Measurements from ENCODE around the gene KLHL14. TPM values are rescaled to one million over a fixed set of nuclear protein-coding genes. Genes with fewer than 3 reads are reported as not detected.

Gene KLHL14
- total and polyA plus RNA-seq, 10 of the 15 experiments (the other 5 are each of a cell fraction or from before 2014, with no cell fraction given): 0.03 to 0.05 TPM; not detected in 8

DNA sequence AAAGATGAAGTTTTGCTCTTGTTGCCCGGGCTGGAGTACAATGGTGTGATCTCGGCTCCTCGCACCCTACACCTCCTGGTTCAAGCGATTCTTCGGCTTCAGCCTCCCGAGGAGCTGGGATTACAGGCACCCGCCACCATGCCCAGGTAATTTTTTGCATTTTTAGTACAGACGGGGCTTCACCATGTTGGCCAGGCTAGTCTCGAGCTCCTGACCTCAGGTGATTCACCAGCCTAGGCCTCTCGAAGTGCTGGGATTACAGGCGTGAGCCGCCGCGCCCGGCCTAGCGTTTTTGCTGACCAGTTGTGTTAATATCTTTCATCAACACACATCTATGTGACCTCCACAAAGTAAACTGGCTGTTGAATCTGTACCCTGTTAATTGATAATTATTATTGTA lies 49.4 kb upstream of the KLHL14 start:
- Histone ChIP-seq H3K4me3 (no peak overlapping the region), H3K9me3 (replicated peaks; ENCODE audit: control insufficient read depth, insufficient read depth, low read length) (no peaks in the 10 kb centered on the region), H3K36me3 (ENCODE audit: control insufficient read depth in 2 of 2, insufficient read depth in 2 of 2, low read length in 1 of 2) (no peaks in the 10 kb centered on the region), H2AFZ (ENCODE audit: control insufficient read depth, low read depth, low read length) (no peak overlapping the region), H3K4me1 (ENCODE audit: control insufficient read depth, insufficient read depth, low read length) (no peaks in the 10 kb centered on the region), H3K9ac (ENCODE audit: control insufficient read depth, insufficient read depth, low read length) (no peak overlapping the region), H3K27me3 (replicated peaks in 1 of 2; ENCODE audit: control insufficient read depth in 2 of 2, insufficient read depth in 2 of 2, low read length in 1 of 2) (no peaks in the 10 kb centered on the region), H3K27ac (ENCODE audit: control insufficient read depth, insufficient read depth) (no peak overlapping the region), H3K4me2 (ENCODE audit: control insufficient read depth, insufficient read depth) (no peak overlapping the region), H4K20me1 (ENCODE audit: control insufficient read depth, insufficient read depth) (no peaks in the 10 kb centered on the region), H3K79me2 (ENCODE audit: control insufficient read depth, insufficient read depth, low read length) (no peaks in the 10 kb centered on the region)
- TF ChIP-seq CREM (IDR thresholded peaks at IDR 0.05; ENCODE audit: low read depth): no peak
- no peak for TF ChIP-seq ZZZ3 (IDR thresholded peaks at IDR 0.05; ENCODE audit: control insufficient read depth, insufficient read length, low read depth)
- TF ChIP-seq NFYB (IDR thresholded peaks at IDR 0.05; ENCODE audit: insufficient read depth, low read depth, low read length): no peak
- TF ChIP-seq, protein P1, sequence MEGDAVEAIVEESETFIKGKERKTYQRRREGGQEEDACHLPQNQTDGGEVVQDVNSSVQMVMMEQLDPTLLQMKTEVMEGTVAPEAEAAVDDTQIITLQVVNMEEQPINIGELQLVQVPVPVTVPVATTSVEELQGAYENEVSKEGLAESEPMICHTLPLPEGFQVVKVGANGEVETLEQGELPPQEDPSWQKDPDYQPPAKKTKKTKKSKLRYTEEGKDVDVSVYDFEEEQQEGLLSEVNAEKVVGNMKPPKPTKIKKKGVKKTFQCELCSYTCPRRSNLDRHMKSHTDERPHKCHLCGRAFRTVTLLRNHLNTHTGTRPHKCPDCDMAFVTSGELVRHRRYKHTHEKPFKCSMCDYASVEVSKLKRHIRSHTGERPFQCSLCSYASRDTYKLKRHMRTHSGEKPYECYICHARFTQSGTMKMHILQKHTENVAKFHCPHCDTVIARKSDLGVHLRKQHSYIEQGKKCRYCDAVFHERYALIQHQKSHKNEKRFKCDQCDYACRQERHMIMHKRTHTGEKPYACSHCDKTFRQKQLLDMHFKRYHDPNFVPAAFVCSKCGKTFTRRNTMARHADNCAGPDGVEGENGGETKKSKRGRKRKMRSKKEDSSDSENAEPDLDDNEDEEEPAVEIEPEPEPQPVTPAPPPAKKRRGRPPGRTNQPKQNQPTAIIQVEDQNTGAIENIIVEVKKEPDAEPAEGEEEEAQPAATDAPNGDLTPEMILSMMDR (IDR thresholded peaks at IDR 0.05 in 2 of 3, conservative IDR thresholded peaks at IDR 0.05 in 1 of 3; ENCODE audit: control insufficient read depth in 2 of 3, extremely low read depth in 1 of 3, insufficient read depth in 1 of 3, low read depth in 3 of 3, low read length in 3 of 3): no peak
- no peak for TF ChIP-seq POLR2A (IDR thresholded peaks at IDR 0.05; ENCODE audit: low read depth, low read length)
- TF ChIP-seq NR2C2 (IDR thresholded peaks at IDR 0.05; ENCODE audit: borderline replicate concordance, control insufficient read depth, insufficient read length, low read depth): no peak
- no peak for TF ChIP-seq FOXK2 (IDR thresholded peaks at IDR 0.05)
- TF ChIP-seq MYB (IDR thresholded peaks at IDR 0.05; ENCODE audit: borderline replicate concordance, low read depth, low read length): no peak
- no peak for TF ChIP-seq STAT3 (IDR thresholded peaks at IDR 0.05; ENCODE audit: low read depth, low read length)
- TF ChIP-seq, protein P2, sequence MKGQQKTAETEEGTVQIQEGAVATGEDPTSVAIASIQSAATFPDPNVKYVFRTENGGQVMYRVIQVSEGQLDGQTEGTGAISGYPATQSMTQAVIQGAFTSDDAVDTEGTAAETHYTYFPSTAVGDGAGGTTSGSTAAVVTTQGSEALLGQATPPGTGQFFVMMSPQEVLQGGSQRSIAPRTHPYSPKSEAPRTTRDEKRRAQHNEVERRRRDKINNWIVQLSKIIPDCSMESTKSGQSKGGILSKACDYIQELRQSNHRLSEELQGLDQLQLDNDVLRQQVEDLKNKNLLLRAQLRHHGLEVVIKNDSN (IDR thresholded peaks at IDR 0.05; ENCODE audit: borderline replicate concordance, extremely low read length, insufficient read depth, low read depth, low read length): no peak
- TF ChIP-seq CHD2 (IDR thresholded peaks at IDR 0.05; ENCODE audit: borderline replicate concordance, low read depth, low read length): no peak
- TF ChIP-seq, protein P3, sequence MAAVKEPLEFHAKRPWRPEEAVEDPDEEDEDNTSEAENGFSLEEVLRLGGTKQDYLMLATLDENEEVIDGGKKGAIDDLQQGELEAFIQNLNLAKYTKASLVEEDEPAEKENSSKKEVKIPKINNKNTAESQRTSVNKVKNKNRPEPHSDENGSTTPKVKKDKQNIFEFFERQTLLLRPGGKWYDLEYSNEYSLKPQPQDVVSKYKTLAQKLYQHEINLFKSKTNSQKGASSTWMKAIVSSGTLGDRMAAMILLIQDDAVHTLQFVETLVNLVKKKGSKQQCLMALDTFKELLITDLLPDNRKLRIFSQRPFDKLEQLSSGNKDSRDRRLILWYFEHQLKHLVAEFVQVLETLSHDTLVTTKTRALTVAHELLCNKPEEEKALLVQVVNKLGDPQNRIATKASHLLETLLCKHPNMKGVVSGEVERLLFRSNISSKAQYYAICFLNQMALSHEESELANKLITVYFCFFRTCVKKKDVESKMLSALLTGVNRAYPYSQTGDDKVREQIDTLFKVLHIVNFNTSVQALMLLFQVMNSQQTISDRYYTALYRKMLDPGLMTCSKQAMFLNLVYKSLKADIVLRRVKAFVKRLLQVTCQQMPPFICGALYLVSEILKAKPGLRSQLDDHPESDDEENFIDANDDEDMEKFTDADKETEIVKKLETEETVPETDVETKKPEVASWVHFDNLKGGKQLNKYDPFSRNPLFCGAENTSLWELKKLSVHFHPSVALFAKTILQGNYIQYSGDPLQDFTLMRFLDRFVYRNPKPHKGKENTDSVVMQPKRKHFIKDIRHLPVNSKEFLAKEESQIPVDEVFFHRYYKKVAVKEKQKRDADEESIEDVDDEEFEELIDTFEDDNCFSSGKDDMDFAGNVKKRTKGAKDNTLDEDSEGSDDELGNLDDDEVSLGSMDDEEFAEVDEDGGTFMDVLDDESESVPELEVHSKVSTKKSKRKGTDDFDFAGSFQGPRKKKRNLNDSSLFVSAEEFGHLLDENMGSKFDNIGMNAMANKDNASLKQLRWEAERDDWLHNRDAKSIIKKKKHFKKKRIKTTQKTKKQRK (IDR thresholded peaks at IDR 0.05; ENCODE audit: low read depth, low read length): no peak
- CTCF ChIA-PET: interaction anchor here (0.6 kb wide), 1 partner anchor 851 kb away, joined by 3 read pairs; no protein-coding TSS in a partner anchor
- ATAC-seq (no peak), DNase-seq (ENCODE audit: low read depth, low spot score) (no peak), FAIRE-seq (no peak)
- no TSS peak for BruUV-seq (replicated peaks)
- POLR2A ChIA-PET: no interaction called here
- in situ Hi-C loops (cut with MboI): no loop called here
- RAD21 ChIA-PET (ENCODE audit: unreplicated experiment): no interaction called here
- WGBS (ENCODE audit: insufficient coverage, insufficient replicate concordance, low lambda C conversion rate, missing lambda C conversion rate): 41% methylated on average over 16 of the region's 16 CpGs
- intact Hi-C loops (cut with micrococcal nuclease; ENCODE audit: unreplicated experiment): no loop called here
- SMC1A ChIA-PET (ENCODE audit: uncharacterized antibody, unreplicated experiment): no interaction called here

Data from GM12878 (cell line).